Measurements from ENCODE around the gene SLC39A9. TPM values are rescaled to one million over a fixed set of nuclear protein-coding genes. Genes with fewer than 3 reads are reported as not detected.
"Not testable (repeated sequence)": the region's sequence is repeated elsewhere in the genome, so short reads cannot be mapped to it uniquely, and the experiment has no call there.

The SLC39A9 gene
- total RNA-seq, 4 donors from 2014 or later = 20.6 to 23.2 (median 21.8) TPM

- TF ChIP-seq CTCF (IDR thresholded peaks at IDR 0.05 in 4 of 5, conservative IDR thresholded peaks at IDR 0.05 in 1 of 5) (peak in 1 of 5 experiments; percentile 13), POLR2A (IDR thresholded peaks at IDR 0.05) (no peak)
- H3K4me1 ChIP-seq = no peaks in the 10 kb centered on the region
- H3K36me3 ChIP-seq = no peaks in the 10 kb centered on the region
- no peak overlapping the region for H3K4me3 ChIP-seq
- H3K27me3 ChIP-seq = peaks cover 0 to 20% (median 0%) of the 10 kb centered on the region in 3 donors
- intact Hi-C loops (cut with DNase I; ENCODE audit: low total_unique reads) = no loop called here
- H3K27ac ChIP-seq = no peak overlapping the region
- DNase-seq (no peak), ATAC-seq (no peak)
- H3K9me3 ChIP-seq = no peaks in the 10 kb centered on the region
- in situ Hi-C loops (cut with MboI; ENCODE audit: low sequenced_read_pairs in 4 of 4) = no loop called here
These were observed 76.8 kb downstream of the SLC39A9 start for GRCh38 chr14:69475194-69475818.

GRCh38 chr14:69476824-69477450 lies 78.4 kb downstream of the SLC39A9 start:
- H3K27ac ChIP-seq; H3K4me1 ChIP-seq; DNase-seq; H3K9me3 ChIP-seq; ATAC-seq; H3K4me3 ChIP-seq; H3K36me3 ChIP-seq; in situ Hi-C loops (cut with MboI; ENCODE audit: low sequenced_read_pairs in 4 of 4); intact Hi-C loops (cut with DNase I; ENCODE audit: low total_unique reads): not testable (repeated sequence)
- peaks cover 0 to 20% (median 0%) of the 10 kb centered on the region in 3 donors for H3K27me3 ChIP-seq

- H3K36me3 ChIP-seq; DNase-seq; H3K27ac ChIP-seq; H3K9me3 ChIP-seq; intact Hi-C loops (cut with DNase I; ENCODE audit: low total_unique reads); H3K4me3 ChIP-seq; ATAC-seq; in situ Hi-C loops (cut with MboI; ENCODE audit: low sequenced_read_pairs in 4 of 4): not testable (repeated sequence)
- H3K4me1 ChIP-seq = peaks cover 7 to 13% of the 10 kb centered on the region in 2 donors
- H3K27me3 ChIP-seq = peaks cover 0 to 13% (median 0%) of the 10 kb centered on the region in 3 donors
These were observed 79.6 kb downstream of the SLC39A9 start for GRCh38 chr14:69478055-69478454.

- Histone ChIP-seq H3K27me3 (peaks cover 0 to 9% (median under 1%) of the 10 kb centered on the region in 3 donors), H3K4me1 (peaks cover 14 to 24% of the 10 kb centered on the region in 2 donors), H3K36me3 (no peaks in the 10 kb centered on the region), H3K27ac (no peak overlapping the region), H3K4me3 (no peak overlapping the region), H3K9me3 (no peaks in the 10 kb centered on the region)
- no peak for TF ChIP-seq POLR2A (IDR thresholded peaks at IDR 0.05)
- no peak for TF ChIP-seq CTCF (IDR thresholded peaks at IDR 0.05 in 4 of 5, conservative IDR thresholded peaks at IDR 0.05 in 1 of 5)
- DNase-seq (no peak), ATAC-seq (no peak)
- intact Hi-C loops (cut with DNase I; ENCODE audit: low total_unique reads) = no loop called here
- in situ Hi-C loops (cut with MboI; ENCODE audit: low sequenced_read_pairs in 4 of 4) = no loop called here
These were observed 81.2 kb downstream of the SLC39A9 start for GRCh38 chr14:69479696-69480095.

GRCh38 chr14:69480136-69480535 lies 81.6 kb downstream of the SLC39A9 start:
- ATAC-seq = no peak
- Histone ChIP-seq H3K4me1 (peaks cover 17 to 24% of the 10 kb centered on the region in 2 donors), H3K36me3 (no peaks in the 10 kb centered on the region), H3K9me3 (no peaks in the 10 kb centered on the region), H3K27ac (no peak overlapping the region), H3K27me3 (peaks cover 4 to 12% (median 5%) of the 10 kb centered on the region in 3 donors), H3K4me3 (no peak overlapping the region)
- TF ChIP-seq POLR2A (IDR thresholded peaks at IDR 0.05) = no peak
- no peak for TF ChIP-seq CTCF (IDR thresholded peaks at IDR 0.05 in 4 of 5, conservative IDR thresholded peaks at IDR 0.05 in 1 of 5)
- DNase-seq = no peak
- intact Hi-C loops (cut with DNase I; ENCODE audit: low total_unique reads) (no loop called here), in situ Hi-C loops (cut with MboI; ENCODE audit: low sequenced_read_pairs in 4 of 4) (no loop called here)

Data from gastrocnemius medialis (tissue), 4 donors.